ENCODE measurements around the gene CAPN12.

Gene CAPN12

GRCh38 chr19:38730731-38731589, 13.3 kb downstream of the CAPN12 start:
- FAIRE-seq = no peak
- no peak for DNase-seq (ENCODE audit: insufficient read length, low spot score)
- TF ChIP-seq POLR2A (IDR thresholded peaks at IDR 0.05; ENCODE audit: low read depth, low read length) (no peak), PAX5 (IDR thresholded peaks at IDR 0.05; ENCODE audit: insufficient read depth, low read length, severe bottlenecking) (no peak), POU2F2 (IDR thresholded peaks at IDR 0.05; ENCODE audit: low read depth, low read length) (no peak), POLR2AphosphoS5 (IDR thresholded peaks at IDR 0.05; ENCODE audit: low read depth, low read length) (no peak), SPI1 (IDR thresholded peaks at IDR 0.05; ENCODE audit: low read depth, low read length) (no peak), TAF1 (IDR thresholded peaks at IDR 0.05; ENCODE audit: low read depth, low read length) (no peak)

GRCh38 chr19:38730470-38730730, 13.9 kb downstream of the CAPN12 start:
- FAIRE-seq (no peak), DNase-seq (ENCODE audit: insufficient read length, low spot score) (no peak)
- TF ChIP-seq SPI1 (IDR thresholded peaks at IDR 0.05; ENCODE audit: low read depth, low read length) (no peak), TAF1 (IDR thresholded peaks at IDR 0.05; ENCODE audit: low read depth, low read length) (no peak), POLR2A (IDR thresholded peaks at IDR 0.05; ENCODE audit: low read depth, low read length) (no peak), POU2F2 (IDR thresholded peaks at IDR 0.05; ENCODE audit: low read depth, low read length) (no peak), POLR2AphosphoS5 (IDR thresholded peaks at IDR 0.05; ENCODE audit: low read depth, low read length) (no peak), PAX5 (IDR thresholded peaks at IDR 0.05; ENCODE audit: insufficient read depth, low read length, severe bottlenecking) (no peak)

- FAIRE-seq (peak; percentile 87), DNase-seq (ENCODE audit: insufficient read length, low spot score) (peak; percentile 77)
- TF ChIP-seq SPI1 (IDR thresholded peaks at IDR 0.05; ENCODE audit: low read depth, low read length) = no peak
- no peak for TF ChIP-seq POLR2A (IDR thresholded peaks at IDR 0.05; ENCODE audit: low read depth, low read length)
- no peak for TF ChIP-seq POLR2AphosphoS5 (IDR thresholded peaks at IDR 0.05; ENCODE audit: low read depth, low read length)
- TF ChIP-seq PAX5 (IDR thresholded peaks at IDR 0.05; ENCODE audit: insufficient read depth, low read length, severe bottlenecking) = no peak
- no peak for TF ChIP-seq TAF1 (IDR thresholded peaks at IDR 0.05; ENCODE audit: low read depth, low read length)
- no peak for TF ChIP-seq POU2F2 (IDR thresholded peaks at IDR 0.05; ENCODE audit: low read depth, low read length)
Observed at GRCh38 chr19:38729653-38730469, 14.4 kb downstream of the CAPN12 start.

- FAIRE-seq (no peak), DNase-seq (ENCODE audit: insufficient read length, low spot score) (no peak)
- TF ChIP-seq TAF1 (IDR thresholded peaks at IDR 0.05; ENCODE audit: low read depth, low read length) (no peak), PAX5 (IDR thresholded peaks at IDR 0.05; ENCODE audit: insufficient read depth, low read length, severe bottlenecking) (no peak), POLR2AphosphoS5 (IDR thresholded peaks at IDR 0.05; ENCODE audit: low read depth, low read length) (no peak), POU2F2 (IDR thresholded peaks at IDR 0.05; ENCODE audit: low read depth, low read length) (no peak), POLR2A (IDR thresholded peaks at IDR 0.05; ENCODE audit: low read depth, low read length) (no peak), SPI1 (IDR thresholded peaks at IDR 0.05; ENCODE audit: low read depth, low read length) (no peak)
Observed at GRCh38 chr19:38728752-38729541, 15.3 kb downstream of the CAPN12 start.

- DNase-seq (ENCODE audit: insufficient read length, low spot score) (no peak), FAIRE-seq (no peak)
- TF ChIP-seq PAX5 (IDR thresholded peaks at IDR 0.05; ENCODE audit: insufficient read depth, low read length, severe bottlenecking) (no peak), POU2F2 (IDR thresholded peaks at IDR 0.05; ENCODE audit: low read depth, low read length) (no peak), TAF1 (IDR thresholded peaks at IDR 0.05; ENCODE audit: low read depth, low read length) (no peak), POLR2A (IDR thresholded peaks at IDR 0.05; ENCODE audit: low read depth, low read length) (no peak), SPI1 (IDR thresholded peaks at IDR 0.05; ENCODE audit: low read depth, low read length) (no peak), POLR2AphosphoS5 (IDR thresholded peaks at IDR 0.05; ENCODE audit: low read depth, low read length) (no peak)
Observed at GRCh38 chr19:38727868-38728660, 16.2 kb downstream of the CAPN12 start.

GRCh38 chr19:38727306-38727867, 16.9 kb downstream of the CAPN12 start:
- no peak for TF ChIP-seq POLR2AphosphoS5 (IDR thresholded peaks at IDR 0.05; ENCODE audit: low read depth, low read length)
- no peak for TF ChIP-seq POU2F2 (IDR thresholded peaks at IDR 0.05; ENCODE audit: low read depth, low read length)
- no peak for TF ChIP-seq TAF1 (IDR thresholded peaks at IDR 0.05; ENCODE audit: low read depth, low read length)
- no peak for TF ChIP-seq PAX5 (IDR thresholded peaks at IDR 0.05; ENCODE audit: insufficient read depth, low read length, severe bottlenecking)
- TF ChIP-seq POLR2A (IDR thresholded peaks at IDR 0.05; ENCODE audit: low read depth, low read length) = no peak
- TF ChIP-seq SPI1 (IDR thresholded peaks at IDR 0.05; ENCODE audit: low read depth, low read length) = no peak
- DNase-seq (ENCODE audit: insufficient read length, low spot score) (no peak), FAIRE-seq (no peak)

- TF ChIP-seq POLR2A (IDR thresholded peaks at IDR 0.05; ENCODE audit: low read depth, low read length) (no peak), TAF1 (IDR thresholded peaks at IDR 0.05; ENCODE audit: low read depth, low read length) (no peak)
- FAIRE-seq (no peak), DNase-seq (ENCODE audit: insufficient read length, low spot score) (no peak)
Observed at GRCh38 chr19:38726761-38727301, 17.4 kb downstream of the CAPN12 start.

- no peak for TF ChIP-seq POLR2A (IDR thresholded peaks at IDR 0.05; ENCODE audit: low read depth, low read length)
- TF ChIP-seq POLR2AphosphoS5 (IDR thresholded peaks at IDR 0.05; ENCODE audit: low read depth, low read length) = no peak
- TF ChIP-seq TAF1 (IDR thresholded peaks at IDR 0.05; ENCODE audit: low read depth, low read length) = no peak
- no peak for TF ChIP-seq POU2F2 (IDR thresholded peaks at IDR 0.05; ENCODE audit: low read depth, low read length)
- DNase-seq (ENCODE audit: insufficient read length, low spot score) (no peak), FAIRE-seq (no peak)
Observed at GRCh38 chr19:38726284-38726673, 18.0 kb downstream of the CAPN12 start.
